Endothelial cell (in vitro differentiated cells): ENCODE results near the gene MAPK11. TPM values are rescaled to one million over a fixed set of nuclear protein-coding genes. Genes with fewer than 3 reads are reported as not detected.

Experiments used
- DNase-seq: peaks from one replicate; pipeline ENCODE4 v3.0.0; 2021; ENCODE audit warnings: low spot score
- H3K27ac Mint-ChIP-seq: one replicate; pipeline ENCODE4 v1.8.0; 2021; ENCODE audit warnings: mixed read lengths, inconsistent platforms; ENCODE audit not compliant: unreplicated experiment
- H3K27me3 Mint-ChIP-seq: one replicate; pipeline ENCODE4 v1.8.0; 2021; ENCODE audit warnings: mild to moderate bottlenecking, moderate library complexity, mixed read lengths, inconsistent platforms; ENCODE audit not compliant: unreplicated experiment
- H3K36me3 Mint-ChIP-seq: one replicate; pipeline ENCODE4 v1.8.0; 2021; ENCODE audit warnings: mild to moderate bottlenecking, low read depth, mixed read lengths, inconsistent platforms; ENCODE audit not compliant: unreplicated experiment
- H3K4me1 Mint-ChIP-seq: one replicate; pipeline ENCODE4 v1.8.0; 2021; ENCODE audit warnings: mild to moderate bottlenecking, mixed read lengths, inconsistent platforms; ENCODE audit not compliant: unreplicated experiment
- H3K4me3 Mint-ChIP-seq: one replicate; pipeline ENCODE4 v1.8.0; 2021; ENCODE audit warnings: mild to moderate bottlenecking, mixed read lengths, inconsistent platforms; ENCODE audit not compliant: unreplicated experiment
- H3K9me3 Mint-ChIP-seq: one replicate; pipeline ENCODE4 v1.8.0; 2021; ENCODE audit warnings: mixed read lengths, inconsistent platforms; ENCODE audit not compliant: unreplicated experiment
- CTCF ChIP-seq: fragments of 200-600 bp; sonication (generic); IDR thresholded peaks from one replicate; pipeline ENCODE4 v1.5.0; 2021; ENCODE audit warnings: antibody characterized with exemption; ENCODE audit not compliant: unreplicated experiment
- total RNA-seq: library from RNA; stranded (reverse); fragmentation: NEBNext Ultra II Directional; extraction: Animal tissue kit (Norgen Biotek cat#: 25700); gene quantifications from one replicate; pipeline ENCODE4 v1.2.1, GENCODE V29; 2021; ENCODE audit not compliant: unreplicated experiment

The MAPK11 gene
- total RNA-seq, 1 donor from 2014 or later: 62.4 TPM

GRCh38 chr22:50271519-50271970 lies 1.4 kb upstream of the MAPK11 start:
- Mint-ChIP-seq H3K9me3 (no peaks in the 10 kb centered on the region), H3K36me3 (peaks cover 4% of the 10 kb centered on the region), H3K27me3 (peaks cover 2% of the 10 kb centered on the region), H3K4me3 (no peak overlapping the region), H3K4me1 (no peaks in the 10 kb centered on the region), H3K27ac (no peak overlapping the region)
- DNase-seq: peak; percentile 69
- TF ChIP-seq CTCF: no peak

- Mint-ChIP-seq H3K27ac (peak overlapping the region; percentile 64), H3K36me3 (peaks cover 3% of the 10 kb centered on the region), H3K9me3 (no peaks in the 10 kb centered on the region), H3K27me3 (peaks cover 3% of the 10 kb centered on the region), H3K4me3 (peak overlapping the region; percentile 81), H3K4me1 (no peaks in the 10 kb centered on the region)
- TF ChIP-seq CTCF: no peak
- peak; percentile 81 for DNase-seq
Observed at GRCh38 chr22:50270666-50271394, 650 bp upstream of the MAPK11 start.

DNA sequence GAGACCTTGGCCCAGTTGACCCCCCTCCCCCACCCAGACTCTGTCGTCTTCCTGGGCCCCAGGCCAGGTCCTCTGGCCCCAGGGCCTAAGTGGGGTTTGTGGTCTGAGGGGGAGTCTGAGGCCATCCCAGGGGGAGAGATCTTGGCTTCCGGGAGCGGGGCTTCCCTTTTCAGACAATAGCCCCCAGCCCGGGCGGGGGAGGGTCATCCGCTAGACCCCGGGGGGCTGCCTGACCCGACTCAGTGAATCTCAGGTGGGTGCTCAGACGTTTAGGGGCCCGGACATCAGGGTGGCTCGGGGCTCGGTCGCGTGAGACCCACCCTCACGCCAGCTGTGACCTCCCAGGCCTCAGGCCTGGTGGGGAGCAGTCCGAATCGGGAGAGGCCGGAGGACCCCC lies 609 bp downstream of the MAPK11 start:
- H3K27ac Mint-ChIP-seq: no peak overlapping the region
- H3K4me1 Mint-ChIP-seq: peaks cover 4% of the 10 kb centered on the region
- TF ChIP-seq CTCF: no peak
- H3K4me3 Mint-ChIP-seq: peak overlapping the region; percentile 83
- H3K9me3 Mint-ChIP-seq: no peaks in the 10 kb centered on the region
- no peak for DNase-seq
- peaks cover 5% of the 10 kb centered on the region for H3K36me3 Mint-ChIP-seq
- peaks cover 8% of the 10 kb centered on the region for H3K27me3 Mint-ChIP-seq

GRCh38 chr22:50268655-50269113 lies 1.5 kb downstream of the MAPK11 start:
- H3K4me1 Mint-ChIP-seq: peaks cover 4% of the 10 kb centered on the region
- H3K4me3 Mint-ChIP-seq: peak overlapping the region; percentile 37
- DNase-seq: no peak
- H3K27ac Mint-ChIP-seq: no peak overlapping the region
- H3K27me3 Mint-ChIP-seq: peaks cover 8% of the 10 kb centered on the region
- H3K36me3 Mint-ChIP-seq: peaks cover 5% of the 10 kb centered on the region
- H3K9me3 Mint-ChIP-seq: no peaks in the 10 kb centered on the region
- no peak for TF ChIP-seq CTCF

GRCh38 chr22:50267591-50268390 lies 2.4 kb downstream of the MAPK11 start:
- Mint-ChIP-seq H3K36me3 (peaks cover 5% of the 10 kb centered on the region), H3K4me3 (no peak overlapping the region), H3K27ac (no peak overlapping the region), H3K9me3 (no peaks in the 10 kb centered on the region), H3K27me3 (peaks cover 8% of the 10 kb centered on the region), H3K4me1 (peaks cover 4% of the 10 kb centered on the region)
- no peak for TF ChIP-seq CTCF
- peak; percentile 66 for DNase-seq
